ENCODE measurements around the gene NUP50.
A peak's percentile ranks its signal among the peaks of the same experiment; 100 is the strongest.
"Not testable (repeated sequence)": the region's sequence is repeated elsewhere in the genome, so short reads cannot be mapped to it uniquely, and the experiment has no call there.

NUP50 gene

DNA sequence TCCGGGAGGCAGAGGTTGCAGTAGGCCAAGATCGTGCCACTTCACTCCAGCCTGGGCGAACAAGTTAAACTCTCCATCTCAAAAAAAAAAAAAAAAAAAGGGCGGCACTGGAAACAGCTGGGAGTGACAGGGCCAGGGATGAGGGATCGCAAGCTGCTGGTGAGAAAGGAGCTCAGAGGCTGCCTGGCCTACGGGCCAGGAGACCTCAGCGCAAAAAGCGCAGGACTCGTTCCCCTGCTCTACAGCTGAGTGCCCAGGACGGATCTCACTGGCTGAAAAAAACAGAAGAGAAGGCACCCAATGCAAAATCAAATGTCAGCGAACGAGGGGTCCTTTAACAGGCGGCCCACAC, 650 bp upstream of the NUP50 start:
- DNase-seq = no peak

DNA sequence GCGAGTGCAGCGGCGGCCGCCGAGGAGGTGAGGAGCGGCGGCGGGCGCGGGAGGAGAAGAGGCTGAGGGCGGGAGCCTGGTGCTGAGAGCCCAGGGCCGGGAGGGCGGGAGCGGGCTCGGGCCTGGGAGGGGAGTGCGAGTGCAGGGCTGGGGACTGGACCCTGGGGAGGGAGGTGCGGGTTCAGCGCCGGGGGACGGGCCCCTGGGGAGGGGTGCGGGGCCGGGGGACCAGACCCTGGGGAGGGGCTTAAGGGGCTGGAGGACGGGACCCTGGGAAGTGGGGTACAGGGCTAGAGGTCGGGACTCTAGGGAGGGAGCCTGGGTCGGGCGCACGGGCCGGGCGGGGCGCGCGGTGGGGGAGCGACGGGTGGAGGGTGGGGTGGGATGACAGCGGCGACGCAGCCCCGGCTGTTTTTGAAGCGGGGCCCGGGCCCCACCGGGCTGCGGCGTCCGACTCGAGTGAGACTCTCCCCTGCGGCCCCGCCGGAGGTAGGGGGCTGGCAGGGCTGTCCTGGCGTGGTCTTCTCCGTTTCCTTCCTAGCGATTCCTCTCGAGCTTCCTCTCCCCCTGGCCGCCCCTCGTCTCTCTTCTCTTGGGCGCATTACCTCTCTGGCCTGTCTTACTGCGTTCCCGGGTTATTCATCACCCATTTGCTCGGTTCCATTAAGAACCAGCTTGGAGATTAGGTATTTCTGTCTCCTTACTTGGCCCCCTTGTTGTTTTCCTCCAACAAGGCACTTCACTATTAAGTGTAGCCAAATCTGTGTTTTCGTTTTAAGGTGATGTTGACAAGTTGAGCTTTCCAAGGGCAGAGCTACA, 754 bp downstream of the NUP50 start:
- peak; percentile 35 for DNase-seq

DNA sequence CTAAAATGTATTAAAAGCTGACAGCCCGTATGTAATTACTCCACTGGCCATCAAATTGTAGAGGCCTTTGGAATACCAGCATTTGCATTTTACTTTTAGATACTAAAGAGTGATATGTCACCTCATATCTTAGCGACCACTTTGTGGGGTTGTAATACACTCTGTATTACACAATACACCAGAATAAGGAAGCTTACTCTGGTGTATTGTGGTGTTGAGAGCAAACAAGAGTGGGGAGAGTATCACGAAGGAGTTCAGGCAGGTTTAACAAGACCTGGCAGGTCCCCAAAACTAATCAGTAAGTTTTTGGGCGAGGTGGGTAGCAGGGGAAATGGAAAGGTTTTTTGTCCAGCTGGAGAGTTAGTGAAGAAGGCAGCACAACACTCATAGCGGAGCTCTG, 3.2 kb downstream of the NUP50 start:
- no peak for DNase-seq

DNA sequence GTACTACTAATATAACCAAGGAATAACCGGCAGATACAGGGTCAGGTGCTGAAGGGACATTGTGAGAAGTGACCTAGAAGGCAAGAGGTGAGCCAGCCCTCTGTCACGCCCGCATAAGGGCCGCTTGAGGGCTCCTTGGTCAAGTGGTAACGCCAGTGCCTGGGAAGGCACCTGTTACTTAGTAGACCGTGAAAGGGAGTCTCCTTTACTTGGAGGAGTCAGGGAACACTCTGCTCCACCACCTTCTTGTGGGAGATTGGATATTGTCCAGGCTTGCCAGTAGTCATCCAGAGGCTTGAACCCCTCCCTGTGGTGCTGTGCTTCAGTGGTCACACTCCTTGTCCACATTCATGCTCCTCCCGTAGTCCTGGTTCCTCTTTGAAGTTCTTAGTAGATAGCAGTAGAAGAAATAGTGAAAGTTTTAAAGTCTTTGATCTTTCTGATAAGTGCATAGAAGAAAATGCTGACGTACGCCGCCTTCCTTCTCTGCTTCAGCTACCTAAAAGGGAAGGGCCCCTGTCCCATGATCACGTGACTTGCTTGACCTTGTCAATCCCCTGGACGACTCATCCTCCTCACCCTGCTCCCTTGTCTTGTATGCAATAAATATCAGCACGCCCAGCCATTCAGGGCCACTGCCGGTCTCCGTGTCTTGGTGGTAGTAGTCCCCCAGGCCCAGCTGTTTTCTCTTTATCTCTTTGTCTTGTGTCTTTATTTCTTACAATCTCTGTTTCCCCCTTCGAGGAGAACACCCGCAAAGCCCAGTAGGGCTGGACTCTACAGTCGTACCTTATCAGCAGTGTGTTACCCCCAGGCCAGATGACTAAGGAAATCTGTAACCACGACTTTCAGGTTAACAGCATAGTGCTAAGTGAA, 6.1 kb downstream of the NUP50 start:
- no peak for DNase-seq

DNA sequence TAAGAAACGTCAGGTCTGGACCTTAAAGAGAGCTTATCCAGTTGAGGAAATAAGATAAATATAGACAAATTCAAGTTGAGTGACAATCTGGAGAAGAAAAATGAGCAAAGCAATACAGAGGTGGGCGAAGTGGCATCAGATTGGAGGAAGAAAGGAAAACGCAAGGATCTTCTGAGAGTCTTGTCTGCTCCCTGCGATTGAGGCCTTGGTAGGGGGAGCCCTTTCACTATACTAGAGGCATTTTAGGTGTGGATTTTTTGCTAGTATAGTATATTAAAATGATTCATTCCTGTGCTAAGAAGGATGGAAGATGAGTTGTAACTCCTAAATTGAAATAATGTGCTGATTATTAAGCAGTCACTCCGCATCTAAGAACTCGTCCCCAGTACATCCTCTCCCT, 8.1 kb downstream of the NUP50 start:
- DNase-seq = no peak

DNA sequence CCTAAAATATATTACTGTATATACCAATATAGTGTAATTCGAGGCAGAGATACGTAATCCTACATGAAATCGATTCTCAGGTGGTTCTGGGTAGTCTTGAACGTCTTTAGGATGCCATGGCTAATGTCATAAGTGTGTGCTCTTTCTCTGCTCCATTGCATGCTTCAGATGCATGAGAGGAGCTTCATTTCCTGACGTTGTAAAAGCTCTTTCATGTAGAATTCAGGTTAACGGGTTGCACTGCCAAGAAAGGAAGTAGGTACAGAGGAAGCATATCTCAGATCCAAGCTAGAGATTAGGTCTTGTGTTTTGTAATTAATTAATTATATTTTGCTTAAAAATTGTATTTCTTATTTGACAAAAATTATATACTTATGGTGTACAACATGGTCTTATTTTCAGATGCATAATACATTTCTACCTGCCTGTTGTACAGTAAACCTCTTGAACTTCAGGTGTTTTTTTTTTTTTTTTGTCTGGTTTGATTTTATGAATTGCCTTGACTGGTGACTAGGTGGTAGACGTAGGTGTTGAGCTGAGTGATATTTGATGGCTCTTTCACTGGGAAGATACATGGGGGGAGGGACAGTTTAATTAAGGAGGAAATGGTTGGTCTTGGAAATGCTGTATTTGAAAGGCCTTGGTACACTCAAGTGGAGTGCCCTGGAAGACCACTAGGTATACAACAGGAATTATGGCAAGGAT, 9.3 kb downstream of the NUP50 start:
- no peak for DNase-seq

DNA sequence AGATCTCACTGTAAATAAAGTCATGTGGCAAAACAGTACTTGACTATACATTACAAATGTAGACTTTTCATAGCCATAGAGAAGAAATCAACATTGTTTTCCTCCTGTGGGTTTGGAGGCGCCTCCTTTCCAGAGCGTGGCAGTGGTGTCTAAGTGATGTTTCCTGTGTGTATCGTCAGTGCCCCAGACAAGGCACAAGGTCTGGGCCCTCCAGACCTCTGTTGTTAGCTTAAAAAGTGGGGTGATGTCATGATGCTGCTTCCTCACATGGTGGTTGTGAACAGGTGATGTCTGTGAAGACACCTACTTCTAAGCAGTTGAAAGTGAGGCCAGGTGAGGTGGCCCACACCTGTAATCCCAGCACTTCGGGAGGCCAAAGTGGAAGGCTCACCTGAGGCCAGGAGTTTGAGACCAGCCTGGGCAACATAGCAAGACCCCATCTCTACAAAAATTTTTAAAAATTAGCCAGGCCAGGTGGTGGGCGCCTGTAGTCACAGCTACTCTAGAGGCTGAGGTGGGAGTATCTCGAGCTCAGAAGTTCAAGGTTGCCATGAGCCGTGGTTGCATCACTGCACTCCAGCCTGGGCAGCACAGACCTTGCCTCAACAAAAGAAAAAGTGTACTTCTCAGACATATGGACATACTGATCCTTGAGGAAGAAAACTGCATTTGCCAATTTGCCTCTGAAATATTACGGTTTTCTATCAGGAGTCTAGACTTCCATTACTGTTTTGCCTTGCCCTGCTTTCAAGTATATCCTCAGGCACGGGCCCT, 15.7 kb downstream of the NUP50 start:
- no peak for DNase-seq

DNA sequence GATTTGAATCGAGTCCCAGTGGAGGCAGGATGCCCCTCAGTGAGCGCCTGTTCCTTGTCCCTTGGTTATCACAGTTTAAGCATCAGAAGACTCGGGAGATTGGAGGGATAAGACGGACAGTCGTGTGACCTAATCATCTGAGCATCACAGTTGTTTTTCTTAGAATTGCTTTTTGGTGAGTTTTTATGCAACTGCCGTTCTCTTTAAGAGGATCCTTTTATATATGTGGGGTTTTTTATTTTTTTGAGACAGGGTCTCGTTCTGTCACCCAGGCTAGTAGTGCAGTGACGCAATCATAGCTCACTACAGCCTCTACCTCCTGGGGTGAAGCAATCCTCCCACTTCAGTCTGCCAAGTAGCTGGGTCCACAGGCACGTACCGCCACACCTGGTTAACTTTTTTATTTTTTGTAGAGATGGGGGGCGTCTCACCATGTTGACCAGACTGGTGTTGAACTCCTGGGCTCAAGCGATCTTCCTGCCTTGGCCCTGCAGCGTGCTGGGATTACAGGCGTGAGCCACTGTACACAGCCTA, 16.5 kb downstream of the NUP50 start:
- no peak for DNase-seq

DNA sequence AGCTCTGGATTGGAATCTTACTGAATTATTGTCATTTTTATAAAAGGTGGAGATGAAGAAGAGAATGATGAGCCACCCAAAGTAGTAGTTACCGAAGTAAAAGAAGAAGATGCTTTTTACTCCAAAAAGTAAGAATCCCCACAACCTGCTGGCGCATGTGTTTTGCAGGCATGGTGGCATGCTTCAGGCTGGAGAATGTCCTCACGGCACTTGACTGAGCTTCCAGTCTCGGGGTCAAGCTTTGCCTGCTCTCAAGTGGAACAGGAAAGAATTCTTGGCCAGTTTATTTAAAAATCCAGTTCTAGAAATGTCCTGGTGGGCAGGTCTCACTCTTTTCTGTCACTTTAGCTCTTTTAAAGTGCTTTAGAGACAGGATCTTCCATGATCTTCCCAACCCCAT, 17.5 kb downstream of the NUP50 start:
- DNase-seq = no peak

DNA sequence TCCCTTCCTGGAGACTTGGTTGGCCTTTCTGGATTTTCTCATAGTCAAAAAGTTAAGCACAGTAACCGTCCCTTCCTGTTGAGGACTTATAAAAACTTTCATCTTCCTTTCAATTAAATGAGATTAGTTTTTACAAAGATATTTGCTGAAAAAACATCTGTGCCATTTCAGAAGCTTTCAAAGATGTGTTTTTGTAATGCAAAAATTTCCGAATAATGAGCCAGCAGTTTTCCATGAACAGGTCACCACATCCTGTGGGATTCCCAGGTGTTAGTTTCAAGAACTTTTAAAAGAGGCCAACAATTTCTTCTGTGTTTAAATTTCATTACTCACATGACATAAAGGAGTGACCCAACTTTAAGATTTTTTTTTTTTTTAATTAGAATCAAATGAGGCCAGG, 18.0 kb downstream of the NUP50 start:
- no peak for DNase-seq

DNA sequence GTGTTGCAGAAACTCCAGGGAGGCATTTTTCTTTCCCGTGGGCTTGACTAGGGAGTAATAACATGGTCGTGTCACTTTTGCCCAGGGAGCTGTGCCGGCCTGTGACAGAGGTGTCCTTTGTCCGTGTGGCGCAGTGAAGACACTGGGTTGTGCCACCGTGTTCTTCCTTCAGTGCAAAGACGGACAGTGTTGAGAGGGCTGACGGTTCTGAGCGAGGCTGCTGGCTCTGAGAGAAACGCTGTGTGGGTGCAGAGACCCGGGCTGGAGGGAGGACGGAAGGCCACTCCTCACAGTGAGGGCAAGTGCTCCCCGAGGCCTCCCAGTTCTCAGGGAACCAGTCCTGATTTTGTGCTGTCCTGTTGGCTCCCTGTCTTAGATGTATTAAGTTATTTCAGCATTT, 20.2 kb downstream of the NUP50 start:
- no peak for DNase-seq

DNA sequence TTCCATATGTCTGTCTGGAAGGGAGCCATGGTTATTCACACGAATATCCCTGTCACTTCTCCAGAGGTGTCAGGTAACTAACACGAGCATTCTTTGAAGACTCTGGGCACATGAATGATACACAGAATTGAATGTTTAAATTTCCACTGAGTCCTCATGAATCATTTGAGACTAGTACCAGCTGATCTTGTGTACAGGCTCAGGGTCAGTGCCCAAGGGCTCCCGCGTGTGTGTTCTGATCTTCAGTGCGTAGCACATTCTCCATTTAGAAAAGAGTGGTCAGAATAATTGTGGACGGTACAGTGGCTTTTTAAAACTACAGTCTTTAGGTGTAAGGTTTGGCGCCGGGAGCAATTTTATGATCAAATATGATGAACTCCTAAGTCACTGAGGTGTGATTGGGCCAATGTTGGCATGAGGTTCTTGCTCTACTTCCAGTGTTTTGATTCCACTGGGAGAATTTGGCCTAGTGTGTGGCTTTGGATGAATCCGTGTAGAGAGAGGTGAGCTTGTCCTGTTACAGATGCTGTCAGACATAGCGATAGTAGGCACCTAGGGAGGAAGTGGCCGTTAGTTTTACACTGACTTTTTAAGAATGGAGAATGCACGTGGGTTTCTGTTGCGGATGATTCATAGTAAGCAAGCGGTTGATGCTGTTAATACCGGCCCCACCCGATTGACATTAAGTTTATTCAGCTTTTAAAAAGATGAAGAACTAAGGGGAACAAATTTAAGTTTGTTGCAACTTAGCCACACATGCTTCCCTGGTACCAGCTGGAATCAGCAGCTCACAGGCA, 22.2 kb downstream of the NUP50 start:
- no peak for DNase-seq

DNA sequence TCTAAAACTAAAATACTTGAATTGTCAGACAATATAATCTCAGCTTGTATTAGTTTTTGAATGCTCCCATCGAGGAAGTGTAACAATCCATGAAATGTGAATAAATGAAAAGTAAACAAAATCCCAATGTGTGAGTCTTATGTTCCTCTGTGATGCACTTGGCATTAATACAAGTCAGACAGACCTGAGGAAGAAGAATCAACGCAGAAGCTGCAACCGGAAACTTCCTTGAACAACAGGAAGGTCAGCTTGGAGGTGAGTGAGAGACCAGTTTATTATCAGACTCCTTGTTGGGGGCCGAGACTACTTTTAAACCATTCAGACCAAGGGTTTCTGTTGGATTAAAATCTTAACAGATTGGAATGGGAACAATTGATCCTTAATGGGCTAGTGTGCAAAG, 24.2 kb downstream of the NUP50 start:
- DNase-seq = no peak

DNA sequence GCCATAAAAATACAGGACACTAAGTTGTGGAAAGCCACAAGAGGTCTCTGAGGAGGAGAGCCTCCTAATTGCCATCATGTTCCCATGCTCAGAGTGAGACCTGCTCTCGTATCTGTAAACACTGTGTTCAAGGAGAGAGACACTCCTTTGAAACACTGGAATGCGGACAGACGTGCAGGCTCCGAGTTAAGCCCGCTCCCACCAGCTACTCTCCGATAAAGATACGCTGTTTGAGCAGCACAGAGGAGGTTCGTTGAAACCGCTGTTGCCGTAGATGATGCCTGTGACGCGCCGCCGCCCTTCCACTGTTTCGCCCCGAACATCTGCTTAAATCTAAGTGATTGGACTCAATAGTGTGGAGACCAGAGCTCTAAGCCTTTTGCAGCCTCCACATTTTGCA, 25.1 kb downstream of the NUP50 start:
- DNase-seq = no peak

DNA sequence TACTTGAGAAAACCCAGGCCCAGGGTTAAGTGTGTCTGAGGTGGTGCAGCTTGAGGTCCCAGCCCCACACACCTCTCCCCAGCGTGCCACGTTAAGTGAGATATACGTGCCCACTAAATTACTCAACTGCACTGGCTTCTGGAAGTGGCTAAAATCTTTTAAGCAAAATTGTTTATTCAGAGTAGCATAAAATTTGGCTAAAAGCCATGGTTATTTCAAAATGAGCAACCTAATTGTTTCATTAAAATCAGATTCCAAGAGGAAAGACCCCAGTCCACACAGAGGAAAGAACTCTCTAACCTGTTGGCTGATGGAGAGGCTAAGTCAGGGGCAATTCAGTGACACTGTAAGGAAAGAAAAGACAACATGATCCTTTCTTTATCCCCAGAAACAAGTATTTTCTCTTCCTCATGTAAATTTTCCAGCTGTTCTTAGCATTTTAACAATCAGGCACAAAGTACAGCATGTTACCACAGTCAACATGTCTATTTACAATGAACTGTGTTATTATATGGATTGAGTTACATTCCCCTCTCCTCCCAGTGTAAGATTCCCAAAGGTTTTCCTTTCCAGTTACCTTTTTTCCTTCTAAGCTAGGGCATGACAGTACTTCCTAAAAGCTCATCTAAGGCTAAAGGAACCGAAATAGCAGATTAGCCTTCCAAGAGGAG, 26.6 kb downstream of the NUP50 start:
- DNase-seq = no peak

DNA sequence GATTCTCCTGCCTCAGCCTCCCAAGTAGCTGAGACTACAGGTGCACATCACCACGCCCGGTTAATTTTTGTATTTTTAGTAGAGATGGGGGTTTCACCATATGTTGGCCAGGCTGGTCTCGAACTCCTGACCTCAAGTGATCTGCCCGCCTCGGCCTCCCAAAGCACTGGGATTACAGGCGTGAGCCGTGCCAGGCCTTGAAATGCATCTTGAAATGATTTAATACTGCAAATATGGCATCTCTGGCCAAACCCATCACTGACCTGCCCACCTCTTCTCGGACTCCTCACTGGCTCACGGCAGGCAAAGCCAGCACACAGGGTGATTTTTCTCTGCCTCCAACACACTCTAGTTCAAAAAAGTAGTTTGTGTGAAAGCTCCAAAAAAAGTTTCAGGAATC, 28.0 kb downstream of the NUP50 start:
- DNase-seq = not testable (repeated sequence)

DNA sequence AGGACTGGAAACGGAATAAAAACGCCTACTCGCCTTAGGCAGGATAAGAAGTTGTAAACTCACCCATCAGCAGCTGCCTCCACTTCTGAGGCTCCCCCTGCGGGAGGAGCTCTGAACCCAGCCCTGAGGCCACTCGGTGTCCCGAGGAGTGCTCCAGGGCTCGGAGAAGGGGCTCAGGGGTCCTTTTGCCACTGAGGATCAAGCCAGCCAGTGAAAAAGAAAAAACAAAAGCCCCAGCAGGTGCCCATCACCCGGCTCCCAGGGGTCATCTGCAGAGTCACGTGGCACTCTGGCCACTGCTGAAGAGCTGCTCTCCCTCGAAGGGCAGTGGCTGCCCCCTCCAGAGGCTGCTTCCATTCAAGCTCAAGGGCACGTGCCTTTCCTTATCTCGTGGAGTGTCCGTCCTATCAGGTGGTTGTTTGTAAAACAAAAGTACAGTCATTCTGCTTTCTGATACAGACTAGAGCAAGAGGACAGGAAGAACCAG, 29.0 kb downstream of the NUP50 start:
- DNase-seq = no peak

DNA sequence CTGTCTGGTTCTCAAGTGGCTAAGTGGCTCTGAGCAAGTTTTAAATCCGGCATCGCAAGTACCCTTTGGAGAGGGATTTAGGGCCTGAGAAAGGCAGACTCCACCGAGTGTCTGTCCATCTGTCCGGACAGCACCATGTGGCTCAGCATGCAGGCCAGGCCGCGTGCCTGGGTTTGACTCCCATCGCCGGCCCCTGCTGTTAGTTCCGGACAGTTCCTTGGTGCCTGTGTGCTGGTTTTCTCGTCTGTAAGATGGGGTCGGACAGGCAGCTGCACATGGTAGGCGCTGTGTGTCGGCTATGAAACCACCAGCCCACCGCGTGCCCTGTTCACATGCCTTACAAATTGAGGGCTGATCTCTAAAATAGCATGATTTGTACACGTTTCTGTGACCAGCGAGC, 31.0 kb downstream of the NUP50 start:
- no peak for DNase-seq

DNA sequence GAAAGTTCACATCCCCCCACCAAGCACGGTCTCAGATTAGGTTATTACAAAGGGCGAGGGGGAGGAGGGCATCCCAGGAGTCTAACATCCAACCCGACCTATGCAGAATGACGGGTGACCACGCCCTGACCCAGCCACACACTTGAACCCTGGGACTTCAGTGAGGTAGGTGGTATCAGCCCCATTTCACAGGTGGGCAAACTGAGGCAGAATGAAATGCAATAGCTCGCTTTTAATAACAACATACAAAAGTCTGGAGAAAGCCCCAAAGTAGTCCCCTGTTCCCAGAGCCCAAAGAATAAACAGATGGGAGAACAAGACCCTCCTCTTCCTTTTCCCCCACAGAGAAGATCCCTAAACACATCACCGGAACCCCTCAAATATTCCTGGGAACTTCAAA, 31.9 kb downstream of the NUP50 start:
- DNase-seq = no peak

DNA sequence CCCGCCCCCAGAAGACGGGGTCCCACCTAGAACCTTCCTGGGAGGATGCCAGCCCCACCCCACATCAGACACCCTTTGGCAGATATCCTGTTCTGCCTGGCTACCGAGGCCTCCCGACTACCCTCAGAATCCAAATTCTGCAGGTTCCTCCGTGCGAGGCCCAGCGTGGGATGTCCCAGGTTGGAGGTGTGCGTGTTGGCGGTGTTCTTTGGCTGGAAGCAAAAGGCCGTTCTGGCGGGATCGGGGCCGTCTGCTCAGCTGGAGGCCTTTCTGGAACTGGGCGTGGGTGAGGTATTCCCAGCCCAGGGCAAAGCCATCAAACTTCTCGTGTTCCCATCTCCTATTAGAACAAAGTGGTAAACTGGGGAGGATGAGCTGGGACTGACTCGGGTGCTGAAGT, 32.6 kb downstream of the NUP50 start:
- DNase-seq = no peak

Measured in NK-92 treated with Interleukin-12 subunit alpha and Interleukin-12 subunit beta, amount 100 ng/mL, for 24 hours (cell line).